HL-60 (cell line): Measurements from ENCODE around the gene SPOP.

Experiments used
- POLR2AphosphoS5 ChIP-seq: IDR thresholded peaks from 2 replicates; pipeline ENCODE4 v1.6.1; 2012; ENCODE audit warnings: low read depth
- TF ChIP-seq, protein P1 (sequence below): IDR thresholded peaks from one replicate; pipeline ENCODE4 v1.5.1; 2011; ENCODE audit warnings: low read length, control low read depth, inconsistent platforms; ENCODE audit not compliant: insufficient read depth
- TF ChIP-seq, protein P2 (sequence below): IDR thresholded peaks from 2 replicates; pipeline ENCODE4 v1.6.1; 2012; ENCODE audit warnings: low read depth; ENCODE audit not compliant: insufficient replicate concordance

DNA sequence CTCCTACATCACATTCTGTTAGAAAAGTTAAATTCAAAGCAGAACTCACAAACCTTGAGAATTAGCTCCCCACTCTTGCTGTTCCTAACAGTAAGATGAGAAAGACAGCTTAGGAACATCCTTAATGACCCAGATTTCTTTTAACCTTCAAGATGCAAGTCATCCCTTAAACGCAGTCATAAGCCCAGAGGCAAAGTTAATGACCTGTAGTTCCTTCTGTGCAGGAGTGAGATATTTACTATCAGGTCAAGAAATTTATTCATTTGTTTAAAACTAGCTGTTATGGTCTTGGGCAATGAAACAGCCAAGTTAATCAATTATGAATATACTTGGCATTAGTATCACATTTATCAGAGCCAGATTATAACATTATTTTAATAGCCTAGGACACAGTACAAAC lies 65.2 kb downstream of the SPOP start:
- TF ChIP-seq, protein P1, sequence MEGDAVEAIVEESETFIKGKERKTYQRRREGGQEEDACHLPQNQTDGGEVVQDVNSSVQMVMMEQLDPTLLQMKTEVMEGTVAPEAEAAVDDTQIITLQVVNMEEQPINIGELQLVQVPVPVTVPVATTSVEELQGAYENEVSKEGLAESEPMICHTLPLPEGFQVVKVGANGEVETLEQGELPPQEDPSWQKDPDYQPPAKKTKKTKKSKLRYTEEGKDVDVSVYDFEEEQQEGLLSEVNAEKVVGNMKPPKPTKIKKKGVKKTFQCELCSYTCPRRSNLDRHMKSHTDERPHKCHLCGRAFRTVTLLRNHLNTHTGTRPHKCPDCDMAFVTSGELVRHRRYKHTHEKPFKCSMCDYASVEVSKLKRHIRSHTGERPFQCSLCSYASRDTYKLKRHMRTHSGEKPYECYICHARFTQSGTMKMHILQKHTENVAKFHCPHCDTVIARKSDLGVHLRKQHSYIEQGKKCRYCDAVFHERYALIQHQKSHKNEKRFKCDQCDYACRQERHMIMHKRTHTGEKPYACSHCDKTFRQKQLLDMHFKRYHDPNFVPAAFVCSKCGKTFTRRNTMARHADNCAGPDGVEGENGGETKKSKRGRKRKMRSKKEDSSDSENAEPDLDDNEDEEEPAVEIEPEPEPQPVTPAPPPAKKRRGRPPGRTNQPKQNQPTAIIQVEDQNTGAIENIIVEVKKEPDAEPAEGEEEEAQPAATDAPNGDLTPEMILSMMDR: no peak
- TF ChIP-seq, protein P2, sequence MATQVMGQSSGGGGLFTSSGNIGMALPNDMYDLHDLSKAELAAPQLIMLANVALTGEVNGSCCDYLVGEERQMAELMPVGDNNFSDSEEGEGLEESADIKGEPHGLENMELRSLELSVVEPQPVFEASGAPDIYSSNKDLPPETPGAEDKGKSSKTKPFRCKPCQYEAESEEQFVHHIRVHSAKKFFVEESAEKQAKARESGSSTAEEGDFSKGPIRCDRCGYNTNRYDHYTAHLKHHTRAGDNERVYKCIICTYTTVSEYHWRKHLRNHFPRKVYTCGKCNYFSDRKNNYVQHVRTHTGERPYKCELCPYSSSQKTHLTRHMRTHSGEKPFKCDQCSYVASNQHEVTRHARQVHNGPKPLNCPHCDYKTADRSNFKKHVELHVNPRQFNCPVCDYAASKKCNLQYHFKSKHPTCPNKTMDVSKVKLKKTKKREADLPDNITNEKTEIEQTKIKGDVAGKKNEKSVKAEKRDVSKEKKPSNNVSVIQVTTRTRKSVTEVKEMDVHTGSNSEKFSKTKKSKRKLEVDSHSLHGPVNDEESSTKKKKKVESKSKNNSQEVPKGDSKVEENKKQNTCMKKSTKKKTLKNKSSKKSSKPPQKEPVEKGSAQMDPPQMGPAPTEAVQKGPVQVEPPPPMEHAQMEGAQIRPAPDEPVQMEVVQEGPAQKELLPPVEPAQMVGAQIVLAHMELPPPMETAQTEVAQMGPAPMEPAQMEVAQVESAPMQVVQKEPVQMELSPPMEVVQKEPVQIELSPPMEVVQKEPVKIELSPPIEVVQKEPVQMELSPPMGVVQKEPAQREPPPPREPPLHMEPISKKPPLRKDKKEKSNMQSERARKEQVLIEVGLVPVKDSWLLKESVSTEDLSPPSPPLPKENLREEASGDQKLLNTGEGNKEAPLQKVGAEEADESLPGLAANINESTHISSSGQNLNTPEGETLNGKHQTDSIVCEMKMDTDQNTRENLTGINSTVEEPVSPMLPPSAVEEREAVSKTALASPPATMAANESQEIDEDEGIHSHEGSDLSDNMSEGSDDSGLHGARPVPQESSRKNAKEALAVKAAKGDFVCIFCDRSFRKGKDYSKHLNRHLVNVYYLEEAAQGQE: no peak
- no peak for TF ChIP-seq POLR2AphosphoS5
